Fibroblast of lung (primary cell): ENCODE results near the gene CFAP92. TPM values are rescaled to one million over a fixed set of nuclear protein-coding genes. Genes with fewer than 3 reads are reported as not detected.

Experiments
- DNase-seq, 2 donors: peaks; one replicate each; pipeline versions ENCODE4 v3.0.0 to v3.0.0-alpha.2; 2010; ENCODE audit warnings: low read depth in 2 of 2
- H2AFZ ChIP-seq: 2 replicates; pipeline ENCODE4 v1.5.1; 2012; ENCODE audit warnings: low read length, control low read depth, inconsistent platforms
- H3K27ac ChIP-seq: 2 replicates; pipeline ENCODE4 v1.5.1; 2011; ENCODE audit warnings: low read length, control low read depth; ENCODE audit not compliant: insufficient read depth
- H3K27me3 ChIP-seq: 2 replicates; pipeline ENCODE4 v1.5.1; 2011; ENCODE audit warnings: mild to moderate bottlenecking, low read length; ENCODE audit not compliant: control insufficient read depth, insufficient read depth
- H3K36me3 ChIP-seq: 2 replicates; pipeline ENCODE4 v1.5.1; 2011; ENCODE audit warnings: low read length; ENCODE audit not compliant: control insufficient read depth, insufficient read depth
- H3K4me1 ChIP-seq: 2 replicates; pipeline ENCODE4 v1.5.1; 2011; ENCODE audit warnings: low read length; ENCODE audit not compliant: control insufficient read depth, insufficient read depth; ENCODE audit errors: extremely low read depth
- H3K4me2 ChIP-seq: 2 replicates; pipeline ENCODE4 v1.5.1; 2011; ENCODE audit warnings: low read length, control low read depth; ENCODE audit not compliant: insufficient read depth; ENCODE audit errors: extremely low read depth
- H3K4me3 ChIP-seq, 4 experiments: fragments of 200-600 bp in 1 of 4; sonication (generic) in 1 of 4; replicated peaks in 1 of 4; 2 replicates each; pipeline ENCODE4 v1.5.1; 2011 to 2016; ENCODE audit warnings: low read length in 4 of 4, low read depth in 3 of 4, mild to moderate bottlenecking in 3 of 4, control low read depth in 2 of 4, inconsistent platforms in 1 of 4, mixed read lengths in 1 of 4; ENCODE audit not compliant: insufficient read depth in 1 of 4; ENCODE audit errors: control extremely low read depth in 1 of 4
- H3K79me2 ChIP-seq: 2 replicates; pipeline ENCODE4 v1.5.1; 2012; ENCODE audit warnings: mild to moderate bottlenecking, low read length, inconsistent platforms; ENCODE audit not compliant: control insufficient read depth, insufficient read depth
- H3K9ac ChIP-seq: 2 replicates; pipeline ENCODE4 v1.5.1; 2011; ENCODE audit warnings: mild to moderate bottlenecking, low read length, control low read depth; ENCODE audit not compliant: insufficient read depth
- H3K9me3 ChIP-seq: 2 replicates; pipeline ENCODE4 v1.5.1; 2012; ENCODE audit warnings: low read depth, low read length; ENCODE audit not compliant: control insufficient read depth, insufficient read depth
- H4K20me1 ChIP-seq: 2 replicates; pipeline ENCODE4 v1.5.1; 2011; ENCODE audit warnings: low read length; ENCODE audit not compliant: control insufficient read depth, insufficient read depth; ENCODE audit errors: extremely low read depth
- CTCF ChIP-seq, 2 donors: IDR thresholded peaks in 1 of 2; conservative IDR thresholded peaks in 1 of 2; 1 replicate in 1 of 2; 2 replicates in 1 of 2; pipeline ENCODE4 v1.5.1; 2011 to 2012; ENCODE audit warnings: low read length in 2 of 2, control low read depth in 1 of 2, inconsistent platforms in 1 of 2, low read depth in 1 of 2, mild to moderate bottlenecking in 1 of 2
- EZH2 ChIP-seq: IDR thresholded peaks from 2 replicates; pipeline ENCODE4 v1.5.1; 2012; ENCODE audit warnings: low read length, control low read depth, mild to moderate bottlenecking; ENCODE audit errors: missing control alignments
- polyA plus RNA-seq, 2 donors: library from polyadenylated mRNA; depleted of rRNA in 1 of 2; stranded (reverse) in 1 of 2; unstranded in 1 of 2; fragments of >200 nt; gene quantifications; 2 replicates each; pipeline ENCODE4 v1.2.1, GENCODE V29; 2011 to 2012; ENCODE audit warnings: missing spikeins in 1 of 2
- total RNA-seq: library from RNA; depleted of rRNA; stranded (reverse); fragments of >200 nt; gene quantifications from 2 replicates; pipeline ENCODE4 v1.2.1, GENCODE V29; 2014

Gene CFAP92
- total and polyA plus RNA-seq, 2 donors (not counting 1 experiment from before 2014, with no cell fraction given) = 0.07 TPM; not detected in 1

DNA sequence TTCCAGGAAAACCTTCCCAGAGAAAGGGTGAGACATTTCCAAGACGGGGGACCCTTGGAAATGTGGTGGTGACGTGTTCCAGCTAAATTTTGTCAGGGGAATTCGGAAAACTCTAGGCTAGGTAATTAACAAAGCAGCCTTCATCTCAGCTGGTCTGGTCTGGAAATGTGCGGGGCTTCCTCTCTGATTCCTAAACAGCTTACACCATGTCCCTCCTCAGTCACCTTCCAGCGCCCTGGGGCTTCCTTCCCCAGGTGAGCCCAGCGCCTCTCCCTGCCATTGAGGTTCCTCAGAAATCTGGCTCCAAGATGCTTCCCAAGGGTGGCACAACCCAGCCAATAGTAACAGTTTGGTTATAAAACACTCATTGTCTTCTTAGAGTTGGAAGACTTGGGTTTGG is 113.9 kb downstream of the CFAP92 start:
- H3K9me3 ChIP-seq = no peaks in the 10 kb centered on the region
- peak overlapping the region; percentile 91 for H2AFZ ChIP-seq
- peak overlapping the region; percentile 99 for H3K27ac ChIP-seq
- peaks cover 3% of the 10 kb centered on the region for H3K36me3 ChIP-seq
- peak overlapping the region; percentile 76 to 91 (median 87) for H3K4me3 ChIP-seq
- H4K20me1 ChIP-seq = no peaks in the 10 kb centered on the region
- H3K4me2 ChIP-seq = peak overlapping the region; percentile 96
- no peaks in the 10 kb centered on the region for H3K27me3 ChIP-seq
- H3K79me2 ChIP-seq = peaks cover 50% of the 10 kb centered on the region
- DNase-seq = no peak
- TF ChIP-seq EZH2 (no peak), CTCF (conservative IDR thresholded peaks at IDR 0.05 in 1 of 2, IDR thresholded peaks at IDR 0.05 in 1 of 2; ENCODE audit: low read depth in 1 of 2, low read length in 2 of 2) (no peak)
- H3K4me1 ChIP-seq = peaks cover 6% of the 10 kb centered on the region
- peak overlapping the region; percentile 93 for H3K9ac ChIP-seq

- no peaks in the 10 kb centered on the region for H4K20me1 ChIP-seq
Observed at GRCh38 chr3:128879125-128879969, 114.5 kb downstream of the CFAP92 start, which contains the start of gene ACAD9. TSS of gene ACAD9 (plus strand) at chr3:128879620. CDS start at chr3:128879692, 72 bp downstream.

More at GRCh38 chr3:128879125-128879969, 114.5 kb downstream of the CFAP92 start, which contains the start of gene ACAD9:
- Histone ChIP-seq H3K27ac (peak within 1 kb of the TSS; percentile 99), H3K27me3 (no peaks in the 10 kb centered on the region), H3K9ac (peak within 1 kb of the TSS; percentile 93), H3K4me2 (peak within 1 kb of the TSS; percentile 100), H3K9me3 (no peaks in the 10 kb centered on the region), H3K36me3 (peaks cover 2% of the 10 kb centered on the region), H3K4me3 (peak within 1 kb of the TSS; percentile 76 to 91 (median 87)), H3K79me2 (peaks cover 47% of the 10 kb centered on the region), H3K4me1 (peaks cover 6% of the 10 kb centered on the region), H2AFZ (peak within 1 kb of the TSS; percentile 91)
- TF ChIP-seq EZH2 (no peak), CTCF (conservative IDR thresholded peaks at IDR 0.05 in 1 of 2, IDR thresholded peaks at IDR 0.05 in 1 of 2; ENCODE audit: low read depth in 1 of 2, low read length in 2 of 2) (no peak)
- peak; percentile 96 to 98 for DNase-seq
